CD4-positive, alpha-beta T cell (primary cell): ENCODE data around the gene EP400. TPM values are rescaled to one million over a fixed set of nuclear protein-coding genes. Genes with fewer than 3 reads are reported as not detected.
A peak's percentile ranks its signal among the peaks of the same experiment; 100 is the strongest.

ENCODE experiments used
- ATAC-seq: fragments of 200-7000 bp; cut with Tn5 transposase; one replicate; pipeline ENCODE4 v1.10.0; 2022; ENCODE audit warnings: mild to moderate bottlenecking; ENCODE audit not compliant: poor library complexity
- CTCF ChIA-PET: fragments of 350-600 bp; sonication (Branson Sonifier 250); formaldehyde crosslinking; loops from one replicate; lab custom pipeline; 2021; ENCODE audit warnings: antibody characterized with exemption, inconsistent platforms; lab: Charles Lee
- POLR2A ChIA-PET: fragments of 350-600 bp; sonication (Branson Sonifier 250); formaldehyde crosslinking; loops from one replicate; lab custom pipeline; 2021; ENCODE audit warnings: antibody characterized with exemption, inconsistent platforms; lab: Charles Lee
- DNase-seq, 14 experiments: peaks; one replicate each; pipeline ENCODE4 v3.0.0-alpha.2; 2013 to 2020; ENCODE audit warnings: mixed read lengths in 2 of 14
- H3K27ac ChIP-seq, 2 donors: one replicate each; pipeline versions ENCODE4 v1.5.1 to v1.7.0; 2013; ENCODE audit warnings: low read length in 2 of 2, low read depth in 1 of 2, mild to moderate bottlenecking in 1 of 2
- H3K27me3 ChIP-seq, 2 experiments: 1 replicate in 1 of 2; 2 replicates in 1 of 2; pipeline versions ENCODE4 v1.6.1 to v1.7.0; 2013; ENCODE audit warnings: low read length in 2 of 2, control low read depth in 1 of 2, mild to moderate bottlenecking in 1 of 2, moderate library complexity in 1 of 2; ENCODE audit not compliant: insufficient read depth in 2 of 2, control insufficient read depth in 1 of 2
- H3K36me3 ChIP-seq: one replicate; pipeline ENCODE4 v1.6.1; 2013; ENCODE audit warnings: low read length, control low read depth; ENCODE audit not compliant: insufficient read depth
- H3K4me1 ChIP-seq: one replicate; pipeline ENCODE4 v1.6.1; 2013; ENCODE audit warnings: low read length, control low read depth; ENCODE audit not compliant: insufficient read depth
- H3K4me3 ChIP-seq: one replicate; pipeline ENCODE4 v1.5.1; 2013; ENCODE audit warnings: mild to moderate bottlenecking, low read length, moderate library complexity
- H3K9me3 ChIP-seq, 2 experiments: 1 replicate in 1 of 2; 2 replicates in 1 of 2; pipeline versions ENCODE4 v1.6.1 to v1.7.0; 2013; ENCODE audit warnings: low read length in 2 of 2, mild to moderate bottlenecking in 2 of 2, control low read depth in 1 of 2, moderate library complexity in 1 of 2; ENCODE audit not compliant: control insufficient read depth in 1 of 2, insufficient read depth in 1 of 2
- H3K27ac Mint-ChIP-seq: one replicate; pipeline ENCODE4 v1.8.0; 2020; ENCODE audit warnings: mixed read lengths
- H3K27me3 Mint-ChIP-seq: one replicate; pipeline ENCODE4 v1.8.0; 2021; ENCODE audit warnings: mixed read lengths
- H3K36me3 Mint-ChIP-seq: one replicate; pipeline ENCODE4 v1.8.0; 2021; ENCODE audit warnings: low read depth, mixed read lengths
- H3K4me1 Mint-ChIP-seq: one replicate; pipeline ENCODE4 v1.8.0; 2021; ENCODE audit warnings: low read depth, mixed read lengths
- H3K4me3 Mint-ChIP-seq: one replicate; pipeline ENCODE4 v1.8.0; 2020; ENCODE audit warnings: mild to moderate bottlenecking, mixed read lengths
- H3K9me3 Mint-ChIP-seq: one replicate; pipeline ENCODE4 v1.8.0; 2020; ENCODE audit warnings: mixed read lengths
- intact Hi-C, 2 experiments: fragments of 100-400 bp; cut with DNase I in 1 of 2; cut with micrococcal nuclease in 1 of 2; formaldehyde crosslinking; loops; one replicate each; pipeline versions ENCODE4 v1.15.1 to v1.9.0; 2023 to 2025; cut with DNase I, micrococcal nuclease
- total RNA-seq, 174 experiments: library from RNA in 2 of 174; stranded (reverse) in 2 of 174; gene quantifications; one replicate each; pipeline ENCODE4 v1.2.3 and lab custom pipeline; 2021 to 2026
- TF ChIP-seq, protein P1 (sequence below): fragments of 200-600 bp; IDR thresholded peaks from one replicate; pipeline ENCODE4 v1.8.0; 2022; ENCODE audit warnings: antibody characterized with exemption, mild to moderate bottlenecking

The EP400 gene
- total RNA-seq, 2 experiments from 2014 or later = 56.4 to 56.5 TPM

DNA sequence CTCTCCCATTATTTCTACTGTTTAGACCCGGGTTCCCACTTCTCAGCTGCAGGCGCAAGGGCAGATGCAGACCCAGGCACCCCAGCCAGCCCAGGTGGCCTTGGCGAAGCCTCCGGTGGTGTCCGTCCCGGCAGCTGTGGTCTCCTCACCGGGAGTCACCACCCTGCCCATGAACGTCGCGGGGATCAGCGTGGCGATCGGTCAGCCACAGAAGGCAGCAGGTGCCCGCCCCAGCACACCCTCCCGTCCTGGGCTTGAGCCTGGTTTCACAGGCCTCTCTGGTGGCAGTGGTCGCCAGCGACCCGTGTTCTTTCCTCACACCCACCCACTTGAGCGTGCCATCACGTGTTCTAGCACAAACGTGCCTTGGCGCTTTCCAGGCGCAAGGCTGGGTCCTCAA, 117.0 kb downstream of the EP400 start:
- intact Hi-C loops = no loop called here
- Histone ChIP-seq H3K27me3 (no peaks in the 10 kb centered on the region), H3K4me1 (peaks cover 26% of the 10 kb centered on the region), H3K9me3 (no peaks in the 10 kb centered on the region), H3K4me3 (peak overlapping the region; percentile 22), H3K36me3 (peaks cover 72% of the 10 kb centered on the region), H3K27ac (no peak overlapping the region)
- TF ChIP-seq, protein P1, sequence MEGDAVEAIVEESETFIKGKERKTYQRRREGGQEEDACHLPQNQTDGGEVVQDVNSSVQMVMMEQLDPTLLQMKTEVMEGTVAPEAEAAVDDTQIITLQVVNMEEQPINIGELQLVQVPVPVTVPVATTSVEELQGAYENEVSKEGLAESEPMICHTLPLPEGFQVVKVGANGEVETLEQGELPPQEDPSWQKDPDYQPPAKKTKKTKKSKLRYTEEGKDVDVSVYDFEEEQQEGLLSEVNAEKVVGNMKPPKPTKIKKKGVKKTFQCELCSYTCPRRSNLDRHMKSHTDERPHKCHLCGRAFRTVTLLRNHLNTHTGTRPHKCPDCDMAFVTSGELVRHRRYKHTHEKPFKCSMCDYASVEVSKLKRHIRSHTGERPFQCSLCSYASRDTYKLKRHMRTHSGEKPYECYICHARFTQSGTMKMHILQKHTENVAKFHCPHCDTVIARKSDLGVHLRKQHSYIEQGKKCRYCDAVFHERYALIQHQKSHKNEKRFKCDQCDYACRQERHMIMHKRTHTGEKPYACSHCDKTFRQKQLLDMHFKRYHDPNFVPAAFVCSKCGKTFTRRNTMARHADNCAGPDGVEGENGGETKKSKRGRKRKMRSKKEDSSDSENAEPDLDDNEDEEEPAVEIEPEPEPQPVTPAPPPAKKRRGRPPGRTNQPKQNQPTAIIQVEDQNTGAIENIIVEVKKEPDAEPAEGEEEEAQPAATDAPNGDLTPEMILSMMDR = no peak
- no peaks in the 10 kb centered on the region for H3K9me3 Mint-ChIP-seq
- H3K27me3 Mint-ChIP-seq = no peaks in the 10 kb centered on the region
- POLR2A ChIA-PET = no interaction called here
- DNase-seq (no peak), ATAC-seq (no peak)
- H3K4me3 Mint-ChIP-seq = peak overlapping the region; percentile 80
- peak overlapping the region; percentile 70 for H3K27ac Mint-ChIP-seq
- CTCF ChIA-PET = no interaction called here
- H3K4me1 Mint-ChIP-seq = peaks cover 27% of the 10 kb centered on the region
- peaks cover 76% of the 10 kb centered on the region for H3K36me3 Mint-ChIP-seq

DNA sequence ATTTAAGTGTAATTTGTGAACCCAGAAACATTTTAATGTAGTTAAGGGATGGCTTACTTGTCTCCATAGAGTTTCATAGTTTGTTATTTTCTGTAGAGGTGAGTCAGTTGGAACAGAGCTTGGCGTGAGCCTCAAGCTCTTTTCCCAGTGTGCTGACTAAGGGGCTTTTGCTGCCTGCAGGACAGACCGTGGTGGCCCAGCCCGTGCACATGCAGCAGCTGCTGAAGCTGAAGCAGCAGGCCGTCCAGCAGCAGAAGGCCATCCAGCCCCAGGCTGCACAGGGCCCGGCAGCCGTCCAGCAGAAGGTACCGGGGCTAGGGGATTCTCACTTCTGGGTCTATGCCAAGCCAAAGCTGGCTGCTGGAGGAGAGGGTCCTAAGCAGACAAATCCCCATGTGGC, 117.4 kb downstream of the EP400 start:
- H3K4me3 ChIP-seq = no peak overlapping the region
- H3K27me3 ChIP-seq = no peaks in the 10 kb centered on the region
- H3K27ac ChIP-seq = no peak overlapping the region
- Mint-ChIP-seq H3K27me3 (no peaks in the 10 kb centered on the region), H3K9me3 (no peaks in the 10 kb centered on the region), H3K36me3 (peaks cover 79% of the 10 kb centered on the region), H3K4me3 (no peak overlapping the region), H3K4me1 (peaks cover 27% of the 10 kb centered on the region), H3K27ac (no peak overlapping the region)
- peaks cover 75% of the 10 kb centered on the region for H3K36me3 ChIP-seq
- H3K9me3 ChIP-seq = no peaks in the 10 kb centered on the region
- ChIA-PET CTCF (no interaction called here), POLR2A (no interaction called here)
- intact Hi-C loops = no loop called here
- DNase-seq (no peak), ATAC-seq (no peak)
- TF ChIP-seq, protein P1 = no peak
- peaks cover 26% of the 10 kb centered on the region for H3K4me1 ChIP-seq

DNA sequence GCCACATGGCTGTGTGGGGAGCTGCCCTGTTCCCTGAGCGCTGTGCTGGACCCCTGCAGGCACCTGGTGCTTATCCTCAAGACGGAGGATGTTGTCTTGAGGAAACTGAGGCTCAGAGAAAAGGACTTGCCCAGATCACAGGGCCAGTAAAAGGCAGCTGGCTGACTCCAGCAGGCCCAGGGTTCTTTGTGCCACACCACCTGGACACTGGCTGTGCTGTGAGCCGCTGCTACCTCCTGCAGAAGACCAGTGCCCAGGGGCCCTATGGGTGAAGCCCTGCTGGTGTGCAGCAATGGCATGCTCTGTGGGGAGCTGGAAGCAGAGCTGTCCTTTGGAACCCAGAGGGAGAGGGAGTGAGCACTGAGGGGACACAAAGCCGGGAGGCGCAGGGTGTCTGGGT, 118.5 kb downstream of the EP400 start:
- H3K9me3 ChIP-seq = no peaks in the 10 kb centered on the region
- Mint-ChIP-seq H3K9me3 (no peaks in the 10 kb centered on the region), H3K4me1 (peaks cover 27% of the 10 kb centered on the region), H3K27ac (no peak overlapping the region), H3K27me3 (no peaks in the 10 kb centered on the region), H3K36me3 (peaks cover 80% of the 10 kb centered on the region), H3K4me3 (no peak overlapping the region)
- H3K36me3 ChIP-seq = peaks cover 66% of the 10 kb centered on the region
- DNase-seq = no peak
- no peak for ATAC-seq
- no peak overlapping the region for H3K27ac ChIP-seq
- no peaks in the 10 kb centered on the region for H3K27me3 ChIP-seq
- CTCF ChIA-PET = no interaction called here
- intact Hi-C loops = loop anchor here in 1 of 2 experiments (2.0 kb wide), 1 partner anchor 57 kb away; no protein-coding TSS in a partner anchor
- POLR2A ChIA-PET = no interaction called here
- TF ChIP-seq, protein P1 = no peak
- H3K4me3 ChIP-seq = no peak overlapping the region
- H3K4me1 ChIP-seq = peaks cover 26% of the 10 kb centered on the region
